ENCODE measurements around the gene FBN3.
A peak's percentile ranks its signal among the peaks of the same experiment; 100 is the strongest.

Gene FBN3

GRCh38 chr19:8071912-8072311 lies 77.5 kb downstream of the FBN3 start:
- DNase-seq (ENCODE audit: insufficient read length, low spot score) (no peak), FAIRE-seq (no peak)
- TF ChIP-seq POLR2AphosphoS5 (IDR thresholded peaks at IDR 0.05; ENCODE audit: low read depth, low read length), result no peak
- TF ChIP-seq TAF1 (IDR thresholded peaks at IDR 0.05; ENCODE audit: low read depth, low read length), result no peak
- no peak for TF ChIP-seq POLR2A (IDR thresholded peaks at IDR 0.05; ENCODE audit: low read depth, low read length)
- TF ChIP-seq POU2F2 (IDR thresholded peaks at IDR 0.05; ENCODE audit: low read depth, low read length), result no peak
- no peak for TF ChIP-seq PAX5 (IDR thresholded peaks at IDR 0.05; ENCODE audit: insufficient read depth, low read length, severe bottlenecking)
- no peak for TF ChIP-seq SPI1 (IDR thresholded peaks at IDR 0.05; ENCODE audit: low read depth, low read length)

- DNase-seq (ENCODE audit: insufficient read length, low spot score), result no peak
- FAIRE-seq, result peak; percentile 76
- TF ChIP-seq PAX5 (IDR thresholded peaks at IDR 0.05; ENCODE audit: insufficient read depth, low read length, severe bottlenecking) (no peak), SPI1 (IDR thresholded peaks at IDR 0.05; ENCODE audit: low read depth, low read length) (no peak), POLR2A (IDR thresholded peaks at IDR 0.05; ENCODE audit: low read depth, low read length) (no peak), POU2F2 (IDR thresholded peaks at IDR 0.05; ENCODE audit: low read depth, low read length) (no peak), POLR2AphosphoS5 (IDR thresholded peaks at IDR 0.05; ENCODE audit: low read depth, low read length) (no peak), TAF1 (IDR thresholded peaks at IDR 0.05; ENCODE audit: low read depth, low read length) (no peak)
Observed at GRCh38 chr19:8069096-8069973, 80.1 kb downstream of the FBN3 start.

GRCh38 chr19:8065875-8066261 lies 83.5 kb downstream of the FBN3 start:
- no peak for FAIRE-seq

GRCh38 chr19:8064911-8065874 lies 84.2 kb downstream of the FBN3 start:
- no peak for FAIRE-seq
- no peak for DNase-seq (ENCODE audit: insufficient read length, low spot score)
- TF ChIP-seq PAX5 (IDR thresholded peaks at IDR 0.05; ENCODE audit: insufficient read depth, low read length, severe bottlenecking) (no peak), POU2F2 (IDR thresholded peaks at IDR 0.05; ENCODE audit: low read depth, low read length) (no peak), POLR2AphosphoS5 (IDR thresholded peaks at IDR 0.05; ENCODE audit: low read depth, low read length) (no peak), SPI1 (IDR thresholded peaks at IDR 0.05; ENCODE audit: low read depth, low read length) (no peak), POLR2A (IDR thresholded peaks at IDR 0.05; ENCODE audit: low read depth, low read length) (no peak), TAF1 (IDR thresholded peaks at IDR 0.05; ENCODE audit: low read depth, low read length) (no peak)

More at GRCh38 chr19:8065875-8066261, 83.5 kb downstream of the FBN3 start:
- DNase-seq (ENCODE audit: insufficient read length, low spot score), result no peak
- TF ChIP-seq POLR2AphosphoS5 (IDR thresholded peaks at IDR 0.05; ENCODE audit: low read depth, low read length) (no peak), POLR2A (IDR thresholded peaks at IDR 0.05; ENCODE audit: low read depth, low read length) (no peak), POU2F2 (IDR thresholded peaks at IDR 0.05; ENCODE audit: low read depth, low read length) (no peak), PAX5 (IDR thresholded peaks at IDR 0.05; ENCODE audit: insufficient read depth, low read length, severe bottlenecking) (no peak), TAF1 (IDR thresholded peaks at IDR 0.05; ENCODE audit: low read depth, low read length) (no peak), SPI1 (IDR thresholded peaks at IDR 0.05; ENCODE audit: low read depth, low read length) (no peak)

- DNase-seq (ENCODE audit: insufficient read length, low spot score), result no peak
- TF ChIP-seq SPI1 (IDR thresholded peaks at IDR 0.05; ENCODE audit: low read depth, low read length) (no peak), POLR2AphosphoS5 (IDR thresholded peaks at IDR 0.05; ENCODE audit: low read depth, low read length) (no peak), POU2F2 (IDR thresholded peaks at IDR 0.05; ENCODE audit: low read depth, low read length) (no peak), PAX5 (IDR thresholded peaks at IDR 0.05; ENCODE audit: insufficient read depth, low read length, severe bottlenecking) (no peak)
- FAIRE-seq, result no peak
Observed at GRCh38 chr19:8057545-8058270, 91.7 kb downstream of the FBN3 start.

- FAIRE-seq (no peak), DNase-seq (ENCODE audit: insufficient read length, low spot score) (no peak)
- TF ChIP-seq PAX5 (IDR thresholded peaks at IDR 0.05; ENCODE audit: insufficient read depth, low read length, severe bottlenecking) (no peak), POLR2A (IDR thresholded peaks at IDR 0.05; ENCODE audit: low read depth, low read length) (no peak)
Observed at GRCh38 chr19:8056533-8056932, 92.9 kb downstream of the FBN3 start.

- DNase-seq (ENCODE audit: insufficient read length, low spot score), result no peak
- no peak for TF ChIP-seq TAF1 (IDR thresholded peaks at IDR 0.05; ENCODE audit: low read depth, low read length)
- no peak for TF ChIP-seq PAX5 (IDR thresholded peaks at IDR 0.05; ENCODE audit: insufficient read depth, low read length, severe bottlenecking)
- no peak for TF ChIP-seq POLR2A (IDR thresholded peaks at IDR 0.05; ENCODE audit: low read depth, low read length)
- no peak for TF ChIP-seq SPI1 (IDR thresholded peaks at IDR 0.05; ENCODE audit: low read depth, low read length)
- TF ChIP-seq POLR2AphosphoS5 (IDR thresholded peaks at IDR 0.05; ENCODE audit: low read depth, low read length), result no peak
- FAIRE-seq, result no peak
Observed at GRCh38 chr19:8054169-8054568, 95.2 kb downstream of the FBN3 start.

- TF ChIP-seq POLR2AphosphoS5 (IDR thresholded peaks at IDR 0.05; ENCODE audit: low read depth, low read length), result no peak
- no peak for TF ChIP-seq TAF1 (IDR thresholded peaks at IDR 0.05; ENCODE audit: low read depth, low read length)
- no peak for TF ChIP-seq POU2F2 (IDR thresholded peaks at IDR 0.05; ENCODE audit: low read depth, low read length)
- TF ChIP-seq SPI1 (IDR thresholded peaks at IDR 0.05; ENCODE audit: low read depth, low read length), result no peak
- no peak for TF ChIP-seq PAX5 (IDR thresholded peaks at IDR 0.05; ENCODE audit: insufficient read depth, low read length, severe bottlenecking)
- no peak for TF ChIP-seq POLR2A (IDR thresholded peaks at IDR 0.05; ENCODE audit: low read depth, low read length)
- FAIRE-seq, result no peak
- DNase-seq (ENCODE audit: insufficient read length, low spot score), result no peak
Observed at GRCh38 chr19:8052464-8052859, 96.9 kb downstream of the FBN3 start, which contains the start of gene CCL25. Gene CCL25 (plus strand): TSS chr19:8052760. CDS start chr19:8053050, 290 bp downstream.

Data from GM12891 (cell line).